Muscle layer of colon (tissue), 2 donors: ENCODE measurements around the gene RFWD3.

Experiments used
- H3K27ac ChIP-seq: one replicate; pipeline ENCODE4 v1.7.0; 2013; ENCODE audit warnings: low read depth, mild to moderate bottlenecking, low read length, moderate library complexity
- H3K27me3 ChIP-seq, 2 donors: one replicate each; pipeline ENCODE4 v1.7.0; 2013; ENCODE audit warnings: low read length in 2 of 2, mild to moderate bottlenecking in 2 of 2; ENCODE audit not compliant: insufficient read depth in 2 of 2, control insufficient read depth in 1 of 2
- H3K36me3 ChIP-seq: one replicate; pipeline ENCODE4 v1.7.0; 2013; ENCODE audit warnings: mild to moderate bottlenecking, low read length; ENCODE audit not compliant: insufficient read depth
- H3K4me1 ChIP-seq: one replicate; pipeline ENCODE4 v1.7.0; 2013; ENCODE audit warnings: mild to moderate bottlenecking, low read length; ENCODE audit not compliant: insufficient read depth
- H3K4me3 ChIP-seq, 2 donors: one replicate each; pipeline ENCODE4 v1.7.0; 2013; ENCODE audit warnings: low read length in 2 of 2, low read depth in 1 of 2, mild to moderate bottlenecking in 1 of 2, moderate library complexity in 1 of 2
- H3K9ac ChIP-seq: one replicate; pipeline ENCODE4 v1.7.0; 2013; ENCODE audit warnings: low read length
- H3K9me3 ChIP-seq: one replicate; pipeline ENCODE4 v1.7.0; 2013; ENCODE audit warnings: mild to moderate bottlenecking, low read length
- donor health status: abdominal sarcoma.
- donor health status: Adenocarcinoma of cecum.

The RFWD3 gene

DNA sequence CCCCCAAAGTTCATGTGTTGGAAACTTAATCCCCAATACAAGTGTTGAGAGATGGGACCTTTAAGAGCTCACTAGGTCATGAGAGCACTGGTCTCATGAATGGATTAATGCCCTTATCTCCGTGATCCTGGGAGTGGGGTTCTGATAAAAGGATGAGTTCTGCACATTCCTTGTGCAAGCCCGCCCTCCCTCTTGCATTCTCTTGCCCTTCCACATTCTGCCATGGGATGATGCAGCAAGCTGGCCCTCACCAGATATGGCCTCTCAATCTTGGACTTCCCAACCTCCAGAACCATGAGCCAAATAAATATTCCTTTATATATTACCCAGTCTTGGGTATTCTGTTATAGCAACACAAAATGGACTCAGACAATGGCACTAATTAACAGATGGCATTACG is 73.8 kb downstream of the RFWD3 start:
- Histone ChIP-seq H3K4me1 (no peaks in the 10 kb centered on the region), H3K27ac (no peak overlapping the region), H3K27me3 (no peaks in the 10 kb centered on the region), H3K9me3 (no peaks in the 10 kb centered on the region), H3K4me3 (no peak overlapping the region), H3K9ac (no peak overlapping the region), H3K36me3 (no peaks in the 10 kb centered on the region)

DNA sequence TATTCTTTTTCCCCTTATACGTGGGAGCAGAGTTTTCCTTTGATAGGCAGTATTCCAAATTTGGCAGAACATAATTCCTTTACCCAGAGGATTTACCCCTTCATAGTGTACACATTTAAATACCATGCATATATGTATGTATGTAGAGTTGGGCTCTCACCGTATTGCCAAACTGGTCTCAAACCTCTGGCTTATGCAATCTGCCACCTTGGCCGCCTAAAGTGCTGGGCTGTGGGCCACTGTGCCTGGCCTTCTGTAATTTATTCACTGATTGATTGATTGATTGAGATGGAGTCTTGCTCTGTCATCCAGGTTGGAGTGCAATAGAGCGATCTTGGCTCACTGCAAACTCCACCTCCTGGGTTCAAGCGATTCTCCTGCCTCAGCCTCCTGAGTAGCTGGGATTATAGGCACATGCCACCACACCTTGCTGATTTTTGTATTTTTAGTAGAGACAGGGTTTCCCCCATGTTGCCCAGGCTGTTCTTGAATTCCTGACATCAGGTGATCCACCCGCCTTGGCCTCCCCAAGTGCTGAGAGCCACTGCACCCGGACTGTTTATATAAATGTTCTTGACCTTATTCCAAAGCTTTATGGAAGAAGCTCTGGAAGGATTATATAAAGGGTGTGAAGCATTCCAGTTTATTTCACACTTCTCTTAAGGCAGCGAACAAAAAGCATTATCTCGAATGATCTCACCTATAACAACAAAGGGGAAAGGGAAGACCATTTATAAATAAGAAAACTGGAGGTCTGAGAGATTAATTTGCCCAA is 74.6 kb downstream of the RFWD3 start:
- H3K36me3 ChIP-seq, result no peaks in the 10 kb centered on the region
- no peaks in the 10 kb centered on the region for H3K27me3 ChIP-seq
- H3K9me3 ChIP-seq, result no peaks in the 10 kb centered on the region
- no peaks in the 10 kb centered on the region for H3K4me1 ChIP-seq
- H3K9ac ChIP-seq, result no peak overlapping the region
- H3K4me3 ChIP-seq, result no peak overlapping the region
- H3K27ac ChIP-seq, result no peak overlapping the region

DNA sequence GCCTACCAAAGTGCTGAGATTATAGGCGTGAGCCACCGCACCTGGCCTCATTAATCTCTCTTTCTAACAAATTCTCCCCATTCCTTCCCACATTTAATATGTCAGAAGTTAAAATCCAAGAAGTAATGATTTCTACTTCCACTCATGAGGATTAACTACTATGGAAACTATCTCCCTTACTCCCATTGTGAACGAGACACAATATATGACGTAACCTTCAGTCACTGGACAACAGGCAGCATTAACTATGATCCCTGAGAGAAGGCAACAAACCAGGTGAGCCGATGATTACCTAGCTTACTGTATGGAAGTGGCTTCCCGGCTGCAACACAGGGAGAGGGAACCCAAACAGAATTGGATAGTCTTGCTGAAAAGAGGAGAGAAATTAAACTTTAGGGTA is 79.7 kb downstream of the RFWD3 start:
- no peaks in the 10 kb centered on the region for H3K27me3 ChIP-seq
- H3K36me3 ChIP-seq, result no peaks in the 10 kb centered on the region
- H3K9ac ChIP-seq, result no peak overlapping the region
- H3K4me1 ChIP-seq, result no peaks in the 10 kb centered on the region
- no peak overlapping the region for H3K4me3 ChIP-seq
- no peak overlapping the region for H3K27ac ChIP-seq
- H3K9me3 ChIP-seq, result no peaks in the 10 kb centered on the region

DNA sequence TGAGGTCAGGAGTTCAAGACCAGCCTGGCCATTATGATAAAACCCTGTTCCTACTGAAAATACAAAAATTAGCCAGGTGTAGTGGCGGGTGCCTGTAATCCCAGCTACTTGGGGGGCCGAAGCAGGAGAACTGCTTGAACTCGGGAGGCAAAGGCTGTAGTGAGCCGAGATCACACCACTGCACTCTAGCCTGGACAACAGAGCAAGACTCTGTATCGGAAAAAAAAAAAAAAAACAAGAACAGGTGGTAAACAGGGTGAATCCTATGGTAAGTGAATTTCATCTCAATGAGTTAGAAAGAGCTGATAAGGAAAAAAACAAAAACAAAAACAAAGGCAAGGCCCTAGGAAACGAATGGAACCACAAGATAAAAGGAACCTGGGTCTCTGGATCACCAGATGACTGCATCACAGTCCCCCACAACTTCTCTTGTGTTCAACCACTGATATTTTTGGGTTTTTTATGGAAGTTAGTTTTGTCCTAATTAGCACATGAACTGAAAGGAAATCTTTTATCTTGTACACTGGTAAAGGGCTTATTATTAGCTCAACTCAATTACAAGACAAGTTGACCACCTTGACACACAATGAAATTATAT is 80.7 kb downstream of the RFWD3 start:
- no peaks in the 10 kb centered on the region for H3K27me3 ChIP-seq
- H3K9me3 ChIP-seq, result no peaks in the 10 kb centered on the region
- no peak overlapping the region for H3K4me3 ChIP-seq
- no peak overlapping the region for H3K27ac ChIP-seq
- no peak overlapping the region for H3K9ac ChIP-seq
- H3K4me1 ChIP-seq, result peaks cover 3% of the 10 kb centered on the region
- no peaks in the 10 kb centered on the region for H3K36me3 ChIP-seq

DNA sequence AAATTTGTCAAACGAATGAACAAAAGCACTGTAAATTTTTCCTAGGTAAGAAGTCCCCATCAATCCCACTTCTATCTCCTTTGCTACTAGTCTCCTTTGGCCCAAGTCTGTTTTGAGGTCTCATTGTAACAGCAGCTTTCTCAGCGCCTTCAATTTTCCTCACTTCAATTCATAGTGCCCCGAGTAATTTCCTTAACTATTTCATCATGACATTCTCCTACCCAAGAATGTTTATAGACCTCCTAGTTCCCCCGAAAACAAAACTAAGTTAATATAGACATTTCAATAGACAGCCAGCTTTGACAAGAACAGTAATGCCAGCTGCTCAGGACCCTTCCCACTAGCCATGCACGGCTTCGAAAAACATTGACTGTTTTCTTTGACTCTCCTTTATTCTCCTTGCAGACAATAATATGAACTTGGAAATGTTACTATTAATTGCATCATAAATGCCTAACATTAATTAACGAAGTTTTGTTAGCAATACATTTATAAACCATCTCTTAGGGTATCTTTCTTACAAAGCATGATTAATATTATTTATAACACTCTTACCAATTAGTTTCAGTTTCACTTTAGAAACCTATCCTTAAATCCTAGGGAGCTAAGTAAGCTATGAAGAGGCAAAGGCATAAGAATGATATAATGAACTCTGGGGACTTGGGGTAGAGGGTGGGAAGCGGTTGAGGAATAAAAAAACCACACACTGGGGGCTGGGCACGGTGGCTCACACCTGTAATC is 82.6 kb downstream of the RFWD3 start:
- H3K4me1 ChIP-seq, result peaks cover 6% of the 10 kb centered on the region

DNA sequence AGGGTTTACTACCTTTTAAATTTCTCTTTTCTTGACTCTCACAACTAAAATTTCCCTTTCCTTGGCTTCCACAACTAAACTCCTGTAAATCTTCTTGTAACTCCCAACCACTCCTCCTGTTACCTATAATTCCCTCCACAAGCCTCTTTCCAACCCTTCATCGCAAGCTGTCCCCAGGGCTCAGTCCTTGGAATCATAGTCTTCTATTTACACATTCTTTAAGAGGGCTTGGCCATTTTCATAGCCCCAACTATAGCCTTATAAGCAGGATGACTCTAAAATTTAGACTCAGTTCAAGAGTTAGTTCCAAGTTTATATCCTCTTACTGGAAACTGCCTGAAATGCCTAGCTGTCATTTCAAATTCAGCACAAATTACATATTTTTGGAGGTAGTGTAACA is 83.7 kb downstream of the RFWD3 start:
- H3K27me3 ChIP-seq, result no peaks in the 10 kb centered on the region
- no peak overlapping the region for H3K27ac ChIP-seq
- H3K9me3 ChIP-seq, result no peaks in the 10 kb centered on the region
- no peak overlapping the region for H3K4me3 ChIP-seq
- H3K36me3 ChIP-seq, result no peaks in the 10 kb centered on the region
- H3K9ac ChIP-seq, result no peak overlapping the region
- peaks cover 9% of the 10 kb centered on the region for H3K4me1 ChIP-seq

More for the DNA sequence above, 82.6 kb downstream of the RFWD3 start:
- no peak overlapping the region for H3K9ac ChIP-seq
- H3K9me3 ChIP-seq, result no peaks in the 10 kb centered on the region
- no peak overlapping the region for H3K4me3 ChIP-seq
- no peaks in the 10 kb centered on the region for H3K36me3 ChIP-seq
- no peaks in the 10 kb centered on the region for H3K27me3 ChIP-seq
- no peak overlapping the region for H3K27ac ChIP-seq

DNA sequence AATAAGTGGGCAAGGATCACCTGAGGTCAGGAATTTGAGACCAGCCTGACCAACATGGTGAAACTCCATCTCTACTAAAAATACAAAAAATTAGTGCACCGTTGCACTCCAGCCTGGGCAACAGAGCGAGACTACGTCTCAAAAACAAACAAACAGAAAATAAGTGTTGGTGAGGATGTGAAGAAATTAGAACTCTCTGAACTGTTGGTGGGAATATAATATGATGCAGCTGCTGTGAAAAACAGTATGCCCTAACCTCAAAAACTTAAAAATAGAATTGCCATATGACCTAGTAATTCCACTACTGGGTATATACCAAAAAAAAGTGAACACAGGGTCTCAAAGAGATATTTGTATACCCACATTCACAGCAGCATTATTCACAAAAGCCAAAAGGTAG is 85.8 kb downstream of the RFWD3 start:
- H3K9ac ChIP-seq, result no peak overlapping the region

DNA sequence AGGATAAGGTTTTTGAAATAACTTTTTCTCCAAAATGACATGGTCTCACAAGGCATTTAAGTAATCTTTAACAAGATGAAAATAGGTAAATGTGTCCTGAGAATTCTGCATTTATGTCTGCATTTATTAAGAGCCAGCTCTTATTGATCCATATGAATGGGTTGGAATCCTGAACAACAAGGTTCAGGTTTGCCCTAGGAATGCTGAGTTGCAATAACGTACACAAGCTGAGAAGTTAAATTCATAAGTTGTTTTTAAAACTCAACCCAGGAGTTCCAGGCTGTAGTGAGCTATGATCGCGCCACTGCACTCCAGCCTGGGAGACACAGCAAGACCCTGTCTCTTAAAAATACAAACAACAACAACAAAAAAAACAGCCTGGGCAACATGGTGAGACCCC is 87.8 kb downstream of the RFWD3 start:
- Histone ChIP-seq H3K4me1 (peaks cover 12% of the 10 kb centered on the region), H3K9me3 (no peaks in the 10 kb centered on the region), H3K9ac (no peak overlapping the region), H3K36me3 (no peaks in the 10 kb centered on the region), H3K27me3 (no peaks in the 10 kb centered on the region), H3K4me3 (no peak overlapping the region), H3K27ac (no peak overlapping the region)

More for the DNA sequence above, 85.8 kb downstream of the RFWD3 start:
- Histone ChIP-seq H3K9me3 (no peaks in the 10 kb centered on the region), H3K4me1 (peaks cover 9% of the 10 kb centered on the region), H3K27ac (no peak overlapping the region), H3K36me3 (no peaks in the 10 kb centered on the region), H3K27me3 (no peaks in the 10 kb centered on the region), H3K4me3 (no peak overlapping the region)

DNA sequence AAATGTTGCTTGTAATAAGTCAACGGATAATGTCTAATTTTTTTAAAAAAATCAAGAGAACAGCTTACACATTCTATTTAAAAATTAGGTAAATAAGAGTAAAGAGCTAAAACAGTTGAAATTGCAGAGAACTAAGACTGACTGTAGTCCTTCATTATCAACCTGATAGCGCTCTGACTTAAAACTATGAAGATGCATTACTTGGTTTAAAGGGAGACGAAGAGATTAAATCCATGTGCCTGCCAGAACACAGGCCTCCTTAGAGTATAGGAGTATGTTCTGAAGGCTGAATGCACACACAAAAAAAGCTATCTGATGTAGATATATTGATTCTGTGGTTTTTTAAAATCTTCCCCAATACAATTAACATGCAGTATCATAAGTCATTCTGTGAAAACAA is 88.2 kb downstream of the RFWD3 start:
- no peaks in the 10 kb centered on the region for H3K36me3 ChIP-seq
- peaks cover 12% of the 10 kb centered on the region for H3K4me1 ChIP-seq
- no peak overlapping the region for H3K9ac ChIP-seq
- H3K27ac ChIP-seq, result no peak overlapping the region
- H3K9me3 ChIP-seq, result no peaks in the 10 kb centered on the region
- no peak overlapping the region for H3K4me3 ChIP-seq
- no peaks in the 10 kb centered on the region for H3K27me3 ChIP-seq

DNA sequence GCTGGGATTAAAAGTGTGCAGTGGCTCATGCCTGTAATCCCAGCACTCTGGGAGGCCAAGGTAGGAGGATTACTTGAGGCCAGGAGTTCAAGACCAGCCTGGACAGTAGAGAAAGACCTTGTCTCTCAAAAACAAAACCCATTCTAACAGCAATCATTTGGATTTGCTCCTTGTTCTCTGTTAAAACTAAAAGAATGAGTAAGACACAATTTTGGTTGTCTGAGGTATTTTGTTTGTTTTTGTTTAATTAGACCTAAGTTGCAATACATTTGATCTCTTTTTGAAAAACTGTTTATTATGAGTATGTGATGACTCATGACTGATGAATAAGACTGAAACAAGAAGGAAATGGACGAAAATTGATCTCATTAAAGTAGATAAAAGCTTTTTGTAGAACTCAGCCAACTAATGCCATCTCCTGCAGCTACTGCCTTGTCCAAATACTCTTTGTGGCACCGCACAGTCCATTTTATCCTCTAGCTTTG is 88.8 kb downstream of the RFWD3 start:
- no peak overlapping the region for H3K4me3 ChIP-seq
- H3K27me3 ChIP-seq, result no peaks in the 10 kb centered on the region
- H3K27ac ChIP-seq, result no peak overlapping the region
- H3K36me3 ChIP-seq, result no peaks in the 10 kb centered on the region
- no peaks in the 10 kb centered on the region for H3K9me3 ChIP-seq
- no peak overlapping the region for H3K9ac ChIP-seq
- H3K4me1 ChIP-seq, result peaks cover 12% of the 10 kb centered on the region

DNA sequence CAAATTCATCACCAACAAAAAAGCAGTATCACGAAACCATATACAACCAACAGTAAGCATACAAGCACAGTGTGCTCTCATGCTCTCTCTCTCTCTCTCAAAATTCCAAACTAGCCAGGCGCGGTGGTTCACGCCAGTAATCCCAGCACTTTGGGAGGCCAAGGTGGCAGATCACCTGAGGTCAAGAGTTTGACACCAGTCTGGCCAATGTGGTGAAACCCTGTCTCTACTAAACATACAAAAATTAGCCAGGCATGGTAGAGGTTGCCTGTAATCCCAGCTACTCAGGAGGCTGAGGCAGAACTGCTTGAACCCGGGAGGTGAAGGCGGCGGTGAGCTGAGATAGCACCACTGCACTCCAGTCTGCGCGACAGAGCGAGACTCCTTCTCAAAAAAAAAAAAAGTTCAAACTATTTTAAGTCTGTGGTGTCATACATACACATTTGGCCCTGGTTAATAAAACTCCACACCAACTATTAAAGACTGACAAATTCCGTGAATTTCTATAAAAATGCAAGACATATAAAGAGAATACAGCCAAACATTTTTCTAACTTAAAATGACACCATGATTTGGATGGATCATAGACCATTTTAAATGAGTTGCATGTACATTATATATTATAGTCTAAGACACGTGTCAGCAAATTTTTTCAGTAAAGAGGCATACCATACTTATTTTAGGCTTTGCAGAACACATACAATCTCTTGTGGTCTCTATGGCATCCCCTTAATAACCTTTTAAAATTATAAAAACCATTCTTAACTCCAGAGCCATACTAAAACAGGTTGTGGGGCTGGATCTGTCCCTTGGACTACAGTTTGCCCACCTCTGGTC is 90.7 kb downstream of the RFWD3 start:
- Histone ChIP-seq H3K27me3 (no peaks in the 10 kb centered on the region), H3K27ac (no peak overlapping the region), H3K9ac (no peak overlapping the region), H3K9me3 (no peaks in the 10 kb centered on the region), H3K4me3 (no peak overlapping the region), H3K36me3 (no peaks in the 10 kb centered on the region), H3K4me1 (peaks cover 10% of the 10 kb centered on the region)
